HEK293T (cell line): ENCODE data around the gene ACOT7.
"Not testable (repeated sequence)": the region's sequence is repeated elsewhere in the genome, so short reads cannot be mapped to it uniquely, and the experiment has no call there.

Experiments
- CTCF ChIA-PET: fragments of 350-600 bp; formaldehyde crosslinking; extraction: SDS; loops from one replicate; lab custom pipeline; 2021; ENCODE audit warnings: antibody characterized with exemption, inconsistent platforms; lab: Yijun Ruan, JAX
- POLR2A ChIA-PET: fragments of 350-600 bp; formaldehyde crosslinking; extraction: SDS; loops from one replicate; lab custom pipeline; 2020; ENCODE audit warnings: antibody characterized with exemption, inconsistent platforms; lab: Yijun Ruan, JAX
- DNase-seq: peaks from one replicate; pipeline ENCODE4 v3.0.0; 2012; ENCODE audit warnings: mixed read lengths; ENCODE audit errors: extremely low spot score
- ARNT ChIP-seq: fragments of 450-650 bp; IDR thresholded peaks from 2 replicates; pipeline ENCODE4 v1.6.1; 2017; ENCODE audit warnings: mild to moderate bottlenecking
- BHLHE40 ChIP-seq: fragments of 450-650 bp; IDR thresholded peaks from 2 replicates; pipeline ENCODE4 v1.6.1; 2016; ENCODE audit warnings: mild to moderate bottlenecking, moderate library complexity, borderline replicate concordance
- CTBP1 ChIP-seq: fragments of 450-650 bp; IDR thresholded peaks from 2 replicates; pipeline ENCODE4 v1.6.1; 2016; ENCODE audit warnings: borderline replicate concordance
- ELF4 ChIP-seq: fragments of 450-650 bp; IDR thresholded peaks from 2 replicates; pipeline ENCODE4 v1.6.1; 2017; ENCODE audit warnings: antibody characterized with exemption
- FOXA1 ChIP-seq: fragments of 450-650 bp; IDR thresholded peaks from 2 replicates; pipeline ENCODE4 v1.6.1; 2016; ENCODE audit warnings: mild to moderate bottlenecking
- FOXK2 ChIP-seq: fragments of 450-650 bp; IDR thresholded peaks from 2 replicates; pipeline ENCODE4 v1.6.1; 2016; ENCODE audit warnings: mild to moderate bottlenecking
- FOXM1 ChIP-seq: fragments of 450-650 bp; IDR thresholded peaks from 2 replicates; pipeline ENCODE4 v1.6.1; 2017; ENCODE audit warnings: mild to moderate bottlenecking, borderline replicate concordance
- HDGF ChIP-seq: fragments of 450-650 bp; IDR thresholded peaks from 2 replicates; pipeline ENCODE4 v1.6.1; 2017; ENCODE audit warnings: antibody characterized with exemption, borderline replicate concordance
- L3MBTL2 ChIP-seq: fragments of 450-650 bp; conservative IDR thresholded peaks from 2 replicates; pipeline ENCODE4 v1.6.1; 2016; ENCODE audit warnings: mild to moderate bottlenecking
- LEF1 ChIP-seq: fragments of 450-650 bp; IDR thresholded peaks from 2 replicates; pipeline ENCODE4 v1.6.1; 2017; ENCODE audit warnings: mild to moderate bottlenecking, borderline replicate concordance
- NFRKB ChIP-seq: fragments of 450-650 bp; IDR thresholded peaks from 2 replicates; pipeline ENCODE4 v1.6.1; 2016; ENCODE audit warnings: mild to moderate bottlenecking, moderate library complexity
- PKNOX1 ChIP-seq: fragments of 450-650 bp; IDR thresholded peaks from 2 replicates; pipeline ENCODE4 v1.6.1; 2016
- SP1 ChIP-seq: fragments of 450-650 bp; IDR thresholded peaks from 2 replicates; pipeline ENCODE4 v1.6.1; 2017
- SUZ12 ChIP-seq: fragments of 450-650 bp; IDR thresholded peaks from 2 replicates; pipeline ENCODE4 v1.6.1; 2016; ENCODE audit warnings: mild to moderate bottlenecking
- TARDBP ChIP-seq: fragments of 450-650 bp; IDR thresholded peaks from 2 replicates; pipeline ENCODE4 v1.6.1; 2016
- ZNF384 ChIP-seq: fragments of 450-650 bp; IDR thresholded peaks from 2 replicates; pipeline ENCODE4 v1.6.1; 2016

The ACOT7 gene

GRCh38 chr1:6435129-6435528, 41.6 kb upstream of the ACOT7 start:
- no peak for DNase-seq
- ChIA-PET CTCF (interaction anchor here (0.7 to 1.7 kb wide), 2 partner anchors 12 to 90 kb away, joined by 3 read pairs; no protein-coding TSS in a partner anchor), POLR2A (no interaction called here)
- TF ChIP-seq BHLHE40 = no peak
- TF ChIP-seq L3MBTL2 = no peak
- TF ChIP-seq NFRKB = no peak
- TF ChIP-seq CTBP1 = no peak
- no peak for TF ChIP-seq ARNT
- no peak for TF ChIP-seq LEF1
- no peak for TF ChIP-seq SUZ12
- no peak for TF ChIP-seq SP1
- TF ChIP-seq FOXK2 = no peak
- no peak for TF ChIP-seq FOXA1
- TF ChIP-seq TARDBP = no peak
- TF ChIP-seq HDGF = no peak
- no peak for TF ChIP-seq ZNF384
- TF ChIP-seq ELF4 = no peak
- TF ChIP-seq FOXM1 = no peak
- no peak for TF ChIP-seq PKNOX1

- POLR2A ChIA-PET = no interaction called here
- CTCF ChIA-PET = interaction anchor here (0.7 to 1.7 kb wide), 2 partner anchors 11 to 91 kb away, joined by 3 read pairs; no protein-coding TSS in a partner anchor
- DNase-seq = no peak
- TF ChIP-seq SP1 = no peak
- no peak for TF ChIP-seq L3MBTL2
- TF ChIP-seq CTBP1 = no peak
- no peak for TF ChIP-seq PKNOX1
- no peak for TF ChIP-seq FOXM1
- no peak for TF ChIP-seq HDGF
- TF ChIP-seq NFRKB = no peak
- no peak for TF ChIP-seq ZNF384
- no peak for TF ChIP-seq ELF4
- no peak for TF ChIP-seq FOXA1
- TF ChIP-seq BHLHE40 = no peak
- TF ChIP-seq FOXK2 = no peak
- TF ChIP-seq SUZ12 = no peak
- no peak for TF ChIP-seq LEF1
- TF ChIP-seq ARNT = no peak
Observed at GRCh38 chr1:6434186-6434585, 40.6 kb upstream of the ACOT7 start.

- POLR2A ChIA-PET, DNase-seq: not testable (repeated sequence)
- CTCF ChIA-PET = interaction anchor here (1.5 kb wide), 1 partner anchor 9 kb away, joined by 8 read pairs; no protein-coding TSS in a partner anchor
Observed at GRCh38 chr1:6431645-6432579, 38.3 kb upstream of the ACOT7 start.

- POLR2A ChIA-PET = not testable (repeated sequence)
Observed at GRCh38 chr1:6429660-6430411, 36.3 kb upstream of the ACOT7 start.

GRCh38 chr1:6428453-6428852, 34.9 kb upstream of the ACOT7 start:
- CTCF ChIA-PET = interaction anchor here (1.0 kb wide), 1 partner anchor 10 kb away, joined by 4 read pairs; no protein-coding TSS in a partner anchor
- DNase-seq, POLR2A ChIA-PET: not testable (repeated sequence)

More at GRCh38 chr1:6429660-6430411, 36.3 kb upstream of the ACOT7 start:
- not testable (repeated sequence) for DNase-seq
- CTCF ChIA-PET = interaction anchor here (0.6 to 1.9 kb wide), 2 partner anchors 9 to 97 kb away, joined by 4 to 16 read pairs; no protein-coding TSS in a partner anchor

- no peak for TF ChIP-seq SP1
- no peak for TF ChIP-seq PKNOX1
- no peak for TF ChIP-seq ARNT
- TF ChIP-seq L3MBTL2 = no peak
- POLR2A ChIA-PET = no interaction called here
- CTCF ChIA-PET = interaction anchor here (0.6 to 1.0 kb wide), 2 partner anchors 10 to 174 kb away, joined by 4 to 7 read pairs; no protein-coding TSS in a partner anchor
- DNase-seq = no peak
Observed at GRCh38 chr1:6427441-6428390, 34.1 kb upstream of the ACOT7 start.
